ENCODE data around the gene EPHA6. TPM values are rescaled to one million over a fixed set of nuclear protein-coding genes. Genes with fewer than 3 reads are reported as not detected.
"Not testable (repeated sequence)": the region's sequence is repeated elsewhere in the genome, so short reads cannot be mapped to it uniquely, and the experiment has no call there.

The EPHA6 gene
- total RNA-seq, 1 donor, result not detected

DNA sequence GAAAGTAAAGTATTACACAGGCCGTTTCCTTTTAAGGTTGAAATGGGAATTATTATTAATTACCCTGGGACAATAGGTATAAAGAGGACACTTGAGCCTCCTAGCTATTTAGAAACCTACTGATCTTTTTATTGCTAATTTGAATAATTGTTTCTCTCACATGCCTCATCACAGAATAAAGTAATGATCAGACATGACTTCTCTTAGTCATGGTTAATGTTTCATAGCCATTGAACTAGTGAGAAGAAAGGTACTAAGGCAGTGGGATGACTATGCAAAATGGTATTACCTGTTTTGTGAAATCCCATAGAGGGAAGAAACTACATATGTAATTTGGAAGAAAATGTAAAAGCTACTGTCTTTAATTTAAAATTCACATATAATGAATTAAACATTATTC lies 85.6 kb downstream of the EPHA6 start:
- no peak overlapping the region for H3K4me3 ChIP-seq (ENCODE audit: low read depth, low read length)
- TF ChIP-seq, protein P1, sequence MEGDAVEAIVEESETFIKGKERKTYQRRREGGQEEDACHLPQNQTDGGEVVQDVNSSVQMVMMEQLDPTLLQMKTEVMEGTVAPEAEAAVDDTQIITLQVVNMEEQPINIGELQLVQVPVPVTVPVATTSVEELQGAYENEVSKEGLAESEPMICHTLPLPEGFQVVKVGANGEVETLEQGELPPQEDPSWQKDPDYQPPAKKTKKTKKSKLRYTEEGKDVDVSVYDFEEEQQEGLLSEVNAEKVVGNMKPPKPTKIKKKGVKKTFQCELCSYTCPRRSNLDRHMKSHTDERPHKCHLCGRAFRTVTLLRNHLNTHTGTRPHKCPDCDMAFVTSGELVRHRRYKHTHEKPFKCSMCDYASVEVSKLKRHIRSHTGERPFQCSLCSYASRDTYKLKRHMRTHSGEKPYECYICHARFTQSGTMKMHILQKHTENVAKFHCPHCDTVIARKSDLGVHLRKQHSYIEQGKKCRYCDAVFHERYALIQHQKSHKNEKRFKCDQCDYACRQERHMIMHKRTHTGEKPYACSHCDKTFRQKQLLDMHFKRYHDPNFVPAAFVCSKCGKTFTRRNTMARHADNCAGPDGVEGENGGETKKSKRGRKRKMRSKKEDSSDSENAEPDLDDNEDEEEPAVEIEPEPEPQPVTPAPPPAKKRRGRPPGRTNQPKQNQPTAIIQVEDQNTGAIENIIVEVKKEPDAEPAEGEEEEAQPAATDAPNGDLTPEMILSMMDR (IDR thresholded peaks at IDR 0.05; ENCODE audit: insufficient read depth, low read length), result no peak
- no peak for DNase-seq (ENCODE audit: low read depth)

DNA sequence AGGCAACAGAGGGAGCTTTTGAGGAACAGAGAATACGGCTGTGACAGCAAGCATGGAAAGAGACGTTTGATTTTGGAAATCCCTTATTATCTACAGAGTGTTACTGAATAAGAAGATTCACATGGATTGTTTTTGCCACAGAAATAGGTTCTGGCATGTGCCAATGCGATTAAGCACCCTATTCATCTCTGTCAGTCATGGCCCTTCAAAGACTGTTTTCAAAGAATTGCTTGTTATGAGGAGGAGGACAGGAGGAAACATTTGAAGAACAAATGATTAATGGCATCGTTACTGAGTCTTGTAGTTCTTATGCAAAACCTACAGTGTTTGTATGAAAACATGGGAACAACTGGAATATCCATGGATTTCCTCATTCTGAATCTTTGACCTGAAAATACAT lies 86.2 kb downstream of the EPHA6 start:
- no peak for DNase-seq (ENCODE audit: low read depth)
- TF ChIP-seq, protein P1 (IDR thresholded peaks at IDR 0.05; ENCODE audit: insufficient read depth, low read length), result no peak
- H3K4me3 ChIP-seq (ENCODE audit: low read depth, low read length), result no peak overlapping the region

DNA sequence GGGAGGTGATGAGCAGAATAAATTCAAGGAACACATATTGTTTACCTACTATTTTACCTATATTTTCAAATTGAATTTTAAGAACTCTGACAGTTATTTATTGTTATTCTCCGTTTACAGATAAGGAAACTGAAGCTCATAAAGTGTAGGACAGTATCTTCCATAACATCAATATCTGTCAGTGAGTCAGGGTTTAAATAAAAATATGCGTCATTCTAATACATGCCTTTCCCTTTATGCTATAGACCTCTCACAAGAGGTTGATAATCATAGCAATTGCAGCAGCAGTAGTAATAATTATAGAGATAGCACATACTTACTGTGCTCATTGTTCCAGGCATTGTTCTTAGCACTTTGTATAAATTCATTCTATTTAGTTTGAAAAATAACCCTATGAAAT lies 101.1 kb downstream of the EPHA6 start:
- H3K4me3 ChIP-seq (ENCODE audit: low read depth, low read length), result no peak overlapping the region
- DNase-seq (ENCODE audit: low read depth), result no peak
- TF ChIP-seq, protein P1 (IDR thresholded peaks at IDR 0.05; ENCODE audit: insufficient read depth, low read length), result no peak

DNA sequence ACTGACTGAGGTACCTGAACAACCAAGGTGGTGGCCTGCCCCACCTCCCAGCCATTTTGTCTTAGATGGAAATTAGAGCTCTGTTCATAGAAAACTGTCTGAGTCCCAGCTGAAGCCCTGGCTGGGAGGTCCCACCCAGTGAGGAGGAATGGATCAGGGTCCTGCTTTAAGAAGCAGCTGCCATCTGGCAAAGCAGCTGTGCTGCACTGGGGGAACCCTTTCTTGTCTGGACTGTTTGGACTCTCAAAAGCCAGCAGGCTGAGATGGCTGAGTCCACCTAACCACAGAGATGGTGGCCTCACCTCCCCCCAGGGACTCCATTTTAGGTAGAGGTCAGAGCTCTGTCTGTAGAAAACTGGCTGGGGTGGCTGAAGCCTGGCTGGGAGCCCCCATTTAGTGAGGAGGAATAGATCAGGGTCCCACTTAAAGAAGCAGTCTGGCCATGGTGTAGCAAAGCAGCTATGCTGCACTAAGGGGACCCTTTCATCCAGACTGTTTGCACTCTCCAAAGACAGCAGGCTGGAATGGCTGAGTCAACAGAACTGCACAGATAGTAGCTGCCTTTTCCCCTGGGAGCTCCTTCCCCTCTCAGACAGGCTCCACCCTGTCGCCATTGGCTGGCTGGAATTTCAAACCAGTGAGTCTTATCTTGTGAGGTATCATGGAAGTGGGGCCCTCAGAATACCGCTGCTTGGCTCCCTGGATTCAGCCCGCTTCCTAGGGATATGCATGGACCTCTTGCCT lies 116.9 kb downstream of the EPHA6 start:
- DNase-seq (ENCODE audit: low read depth), result no peak
- TF ChIP-seq, protein P1 (IDR thresholded peaks at IDR 0.05; ENCODE audit: insufficient read depth, low read length), result no peak
- H3K4me3 ChIP-seq (ENCODE audit: low read depth, low read length), result no peak overlapping the region

DNA sequence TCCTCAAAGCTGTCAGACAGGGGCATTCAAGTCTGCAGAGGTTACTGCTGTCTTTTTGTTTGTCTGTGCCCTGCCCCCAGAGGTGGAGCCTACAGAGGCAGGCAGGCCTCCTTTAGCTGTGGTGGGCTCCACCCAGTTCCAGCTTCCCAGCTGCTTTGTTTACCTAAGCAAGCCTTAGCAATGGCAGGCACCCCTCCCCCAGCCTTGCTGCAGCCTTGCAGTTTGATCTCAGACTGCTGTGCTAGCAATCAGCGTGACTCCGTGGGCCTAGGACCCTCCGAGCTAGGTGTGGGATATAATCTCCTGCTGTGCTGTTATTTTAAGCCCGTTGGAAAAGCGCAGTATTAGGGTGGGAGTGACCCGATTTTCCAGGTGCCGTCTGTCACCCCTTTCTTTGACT lies 127.7 kb downstream of the EPHA6 start:
- not testable (repeated sequence) for H3K4me3 ChIP-seq (ENCODE audit: low read depth, low read length); DNase-seq (ENCODE audit: low read depth)

DNA sequence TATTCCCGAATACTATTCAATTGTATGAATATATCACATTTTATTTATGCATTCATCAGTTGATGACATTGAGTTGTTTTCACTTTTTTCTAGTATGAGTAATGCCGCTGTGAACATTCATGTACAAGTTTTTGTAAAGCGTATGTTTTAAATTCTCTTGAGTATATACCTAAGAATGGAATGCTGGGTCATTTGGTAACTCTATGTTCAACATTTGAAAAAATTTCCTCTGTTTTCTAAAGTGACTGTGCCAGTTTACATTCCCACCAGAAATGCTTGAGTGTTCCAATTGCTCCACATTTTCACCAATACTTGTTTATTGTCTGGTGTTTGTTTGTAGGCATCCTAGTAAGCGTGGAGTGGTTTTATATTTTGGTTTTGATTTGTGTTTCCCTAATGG lies 144.5 kb downstream of the EPHA6 start:
- DNase-seq (ENCODE audit: low read depth), result no peak
- H3K4me3 ChIP-seq (ENCODE audit: low read depth, low read length), result no peak overlapping the region
- TF ChIP-seq, protein P1 (IDR thresholded peaks at IDR 0.05; ENCODE audit: insufficient read depth, low read length), result no peak

DNA sequence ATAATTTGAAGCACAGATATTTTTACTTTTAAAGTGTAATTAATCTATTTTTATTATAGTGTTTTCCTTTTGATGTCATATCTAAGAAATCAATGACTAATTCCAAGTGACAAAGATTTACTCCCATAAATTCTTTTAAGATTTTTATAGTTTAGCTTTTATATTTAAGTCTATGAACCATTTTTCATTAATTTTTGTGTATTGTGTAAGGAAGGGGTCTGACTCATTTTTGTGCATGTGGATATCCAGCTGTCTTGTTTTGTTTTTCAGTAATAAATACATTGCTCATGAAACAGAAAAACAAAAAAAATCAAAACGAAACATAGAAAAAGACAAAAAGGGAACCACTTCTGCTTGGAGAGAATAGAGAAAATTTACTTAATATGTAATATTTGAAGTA lies 145.1 kb downstream of the EPHA6 start:
- no peak for DNase-seq (ENCODE audit: low read depth)
- H3K4me3 ChIP-seq (ENCODE audit: low read depth, low read length), result no peak overlapping the region
- TF ChIP-seq, protein P1 (IDR thresholded peaks at IDR 0.05; ENCODE audit: insufficient read depth, low read length), result no peak
